GM11168 (cell line): ENCODE data around the gene C16orf89.
"Not testable (repeated sequence)": the region's sequence is repeated elsewhere in the genome, so short reads cannot be mapped to it uniquely, and the experiment has no call there.

ENCODE experiments used
- in situ Hi-C: fragments of 300-500 bp; cut with MboI; formaldehyde crosslinking; loops from one replicate; pipeline ENCODE4 v1.12.0; 2022; ENCODE audit warnings: low sequenced_read_pairs; ENCODE audit not compliant: unreplicated experiment

Gene C16orf89

DNA sequence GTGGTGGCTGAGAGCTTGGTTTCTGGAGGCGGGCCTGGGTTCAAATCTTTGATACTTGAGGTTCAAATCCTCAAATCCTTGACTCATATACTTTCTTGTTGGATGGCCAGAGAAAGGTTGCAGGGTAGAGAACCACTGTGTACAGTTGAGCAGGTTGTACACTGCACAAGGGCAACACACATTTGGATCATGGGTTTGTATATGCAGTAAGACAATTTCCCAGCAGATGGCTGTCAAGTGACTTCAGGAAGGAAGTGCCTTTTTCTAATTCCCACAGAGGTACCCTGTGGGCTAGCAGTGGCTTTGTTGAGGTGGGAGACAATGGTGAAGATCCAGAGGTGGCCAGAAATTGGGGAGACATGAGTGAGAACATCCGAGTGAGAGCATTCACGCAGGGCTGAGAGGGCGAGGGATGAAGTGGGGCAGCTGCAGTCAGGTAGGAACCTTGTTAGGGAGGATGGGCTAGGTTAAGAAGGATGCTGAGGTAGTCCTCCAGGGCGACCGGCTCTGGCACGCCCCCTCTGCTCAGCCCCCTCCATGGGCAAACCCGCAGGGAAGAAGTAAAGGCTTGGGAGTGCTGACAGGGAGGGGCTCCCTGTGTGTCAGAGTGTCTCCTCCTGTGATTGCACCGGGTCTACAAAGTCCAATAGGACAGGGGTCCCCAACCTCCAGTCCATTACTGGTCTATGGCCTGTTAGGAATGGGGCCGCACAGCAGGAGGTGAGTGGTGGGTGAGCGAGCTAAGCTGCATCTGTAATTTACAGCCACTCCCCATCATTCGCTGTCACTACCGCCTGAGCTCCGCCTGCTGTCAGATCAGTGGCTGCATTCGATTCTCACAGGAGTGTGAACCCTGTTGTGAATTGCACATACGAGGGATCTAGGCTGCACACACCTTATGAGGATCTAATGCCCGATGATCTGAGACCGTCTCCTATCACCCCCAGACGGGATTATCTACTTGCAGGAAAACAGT, 2.7 kb downstream of the C16orf89 start:
- in situ Hi-C loops: no loop called here

DNA sequence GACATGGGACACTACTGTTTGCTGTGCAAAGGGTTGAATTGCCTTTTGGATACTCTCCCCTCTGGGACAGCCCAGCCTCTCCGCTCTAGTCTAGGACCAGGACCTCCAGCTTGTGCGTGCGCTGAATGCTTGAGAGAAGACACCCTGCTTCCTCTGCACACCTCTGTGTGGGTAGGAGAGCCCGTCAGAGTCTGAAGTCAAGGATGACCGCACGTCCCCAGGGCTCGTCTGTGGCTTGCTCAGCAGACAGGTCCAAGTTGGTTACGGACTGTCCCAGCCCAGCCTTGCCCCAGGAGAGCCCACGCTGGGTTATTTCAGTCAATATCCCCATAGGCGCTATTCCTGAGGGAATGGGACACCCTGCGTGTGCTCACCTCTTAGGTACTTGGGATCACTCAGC, 3.7 kb downstream of the C16orf89 start:
- in situ Hi-C loops: no loop called here

GRCh38 chr16:5060073-5060641, 5.6 kb downstream of the C16orf89 start:
- in situ Hi-C loops: no loop called here

GRCh38 chr16:5059386-5060072, 6.2 kb downstream of the C16orf89 start:
- in situ Hi-C loops: no loop called here

DNA sequence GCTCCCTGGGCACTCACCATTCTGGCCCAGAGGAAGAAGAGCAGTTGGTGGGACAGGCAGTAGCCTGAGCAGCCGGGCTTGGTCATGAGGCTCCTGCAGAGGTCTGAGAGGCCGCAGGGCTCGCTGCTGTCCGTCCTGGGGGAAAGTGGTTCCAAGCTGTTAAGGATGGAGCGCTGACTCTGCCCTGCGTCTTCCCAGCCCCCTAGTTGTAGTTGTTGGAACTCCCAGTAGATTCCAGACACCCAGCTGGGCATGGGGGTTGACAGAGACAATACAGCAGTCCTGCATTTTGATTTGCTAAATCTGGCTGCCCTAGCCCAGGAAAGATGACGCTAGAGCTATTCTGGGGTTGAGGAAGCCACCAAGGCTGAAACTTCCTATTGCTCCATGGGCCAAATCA, 7.3 kb downstream of the C16orf89 start:
- in situ Hi-C loops: no loop called here

DNA sequence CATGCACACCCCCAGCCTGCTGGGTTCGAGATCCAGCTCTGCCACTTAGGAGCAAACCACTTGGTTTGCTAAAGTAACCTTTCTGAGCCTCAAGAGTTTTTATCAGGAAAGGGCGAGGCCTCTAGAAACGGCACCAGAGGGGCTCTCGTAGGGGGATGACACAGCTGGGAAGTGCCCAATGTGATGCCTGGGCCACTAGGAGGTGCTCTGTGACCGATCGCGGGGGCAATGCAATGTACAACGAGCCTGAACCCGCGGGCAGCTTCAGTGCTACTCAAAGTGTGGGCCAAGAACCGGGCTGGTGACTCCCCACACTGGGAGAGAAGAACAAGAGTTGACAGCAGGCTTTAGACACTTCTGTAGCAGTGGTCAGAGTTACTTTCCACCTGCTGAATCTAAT, 9.4 kb downstream of the C16orf89 start:
- in situ Hi-C loops: no loop called here

GRCh38 chr16:5054876-5055865, 10.6 kb downstream of the C16orf89 start:
- in situ Hi-C loops: no loop called here

DNA sequence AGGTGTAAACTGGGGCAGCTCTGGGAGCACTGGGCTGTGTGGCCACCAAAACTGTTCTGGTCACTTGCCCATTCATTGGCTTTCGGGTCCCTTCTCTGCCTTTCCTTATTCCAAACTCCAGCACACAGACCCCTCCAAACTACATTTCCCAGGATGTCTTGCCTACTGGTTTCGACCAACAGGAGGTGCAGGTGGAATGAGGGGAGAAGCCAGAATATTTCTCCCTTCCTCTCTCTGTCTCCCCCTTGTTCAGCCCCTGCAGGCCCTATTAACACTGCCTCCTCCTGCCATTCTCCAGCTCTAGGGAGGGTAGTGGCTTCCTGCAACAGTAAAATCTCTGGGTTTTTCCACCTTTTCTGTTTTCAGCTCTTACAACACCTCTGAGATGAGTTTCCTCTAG, 18.8 kb downstream of the C16orf89 start:
- in situ Hi-C loops: no loop called here

GRCh38 chr16:5045499-5046115, 20.1 kb downstream of the C16orf89 start:
- in situ Hi-C loops: no loop called here

DNA sequence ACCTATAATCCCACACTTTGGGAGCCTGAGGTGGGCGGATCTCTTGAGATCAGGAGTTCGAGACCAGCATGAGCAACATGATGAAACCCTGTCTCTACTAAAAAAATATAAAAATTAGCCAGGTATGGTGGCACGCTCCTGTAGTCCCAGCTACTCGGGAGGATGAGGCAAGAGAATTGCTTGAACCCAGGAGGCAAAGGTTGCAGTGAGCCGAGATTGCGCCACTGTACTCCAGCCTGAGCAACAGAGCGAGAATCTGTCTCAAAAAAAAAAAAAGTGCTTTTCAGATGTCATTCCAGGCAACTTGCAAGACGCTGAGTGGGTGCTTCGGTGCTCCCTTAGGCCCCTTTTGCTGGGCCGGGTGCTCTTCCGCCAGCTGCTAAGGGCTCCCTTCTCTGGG, 21.2 kb downstream of the C16orf89 start:
- in situ Hi-C loops: not testable (repeated sequence)

- in situ Hi-C loops: no loop called here
Measured at GRCh38 chr16:5044011-5044540, 21.7 kb downstream of the C16orf89 start.

- in situ Hi-C loops: no loop called here
Measured at GRCh38 chr16:5042574-5043171, 23.1 kb downstream of the C16orf89 start.

DNA sequence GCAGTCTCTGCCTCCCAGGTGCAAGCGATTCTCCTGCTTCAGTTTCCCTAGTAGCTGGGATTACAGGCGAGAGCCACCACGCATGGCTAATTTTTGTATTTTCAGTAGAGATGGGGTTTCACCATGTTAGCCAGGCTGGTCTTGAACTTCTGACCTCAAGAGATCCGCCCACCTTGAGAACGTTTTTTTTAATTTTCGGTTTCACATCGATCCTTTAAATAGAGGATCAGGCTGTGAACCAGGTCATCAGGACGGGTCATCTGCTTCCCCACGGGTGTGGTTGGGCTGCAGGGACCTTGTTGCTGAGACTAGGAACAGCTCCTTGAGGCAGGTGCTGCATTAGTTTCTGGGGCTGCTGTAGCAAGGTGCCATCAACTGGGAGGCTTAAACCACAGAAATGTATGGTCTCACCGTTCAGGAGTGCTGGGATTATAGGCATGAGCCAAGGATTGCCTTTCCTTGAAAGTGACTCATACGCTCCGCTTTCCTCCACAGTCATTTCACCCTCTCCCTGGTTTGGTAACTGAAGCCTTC, 24.1 kb downstream of the C16orf89 start:
- in situ Hi-C loops: no loop called here

DNA sequence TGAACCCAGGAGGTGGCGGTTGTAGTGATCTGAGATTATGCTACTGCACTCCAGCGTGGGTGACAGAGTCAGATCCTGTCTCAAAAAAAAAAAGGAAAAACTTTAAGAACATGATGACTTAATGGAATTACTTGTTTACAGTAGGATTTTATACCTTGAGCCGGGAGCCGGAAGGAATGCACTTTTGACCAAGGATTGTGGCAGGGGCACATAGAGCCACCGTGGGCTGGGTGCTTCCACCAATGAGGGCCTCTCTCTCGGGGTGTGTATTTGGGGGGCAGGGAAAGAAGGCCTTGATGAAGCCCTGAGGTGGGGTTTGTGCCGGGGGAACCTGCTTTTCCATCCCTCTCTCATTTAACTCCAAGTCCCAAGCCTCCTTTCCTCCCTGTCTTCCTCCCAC, 25.3 kb downstream of the C16orf89 start:
- in situ Hi-C loops: no loop called here

- in situ Hi-C loops: no loop called here
Measured at GRCh38 chr16:5036228-5037156, 29.3 kb downstream of the C16orf89 start.

DNA sequence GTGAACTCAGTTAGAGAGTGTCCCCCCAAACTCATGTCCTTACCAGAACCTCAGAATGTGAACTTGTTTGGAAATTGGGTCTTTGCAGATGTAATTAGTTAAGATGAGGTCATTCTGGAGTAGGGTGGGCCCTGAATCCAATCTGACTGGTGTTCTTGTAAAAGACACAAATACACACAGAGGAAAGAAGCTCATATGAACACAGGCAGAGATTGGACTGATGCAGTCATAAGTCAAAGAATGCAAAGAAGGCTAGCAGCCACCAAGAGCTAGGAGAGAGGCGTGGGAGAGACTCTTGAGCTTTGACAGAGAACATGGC, 29.9 kb downstream of the C16orf89 start:
- in situ Hi-C loops: no loop called here

DNA sequence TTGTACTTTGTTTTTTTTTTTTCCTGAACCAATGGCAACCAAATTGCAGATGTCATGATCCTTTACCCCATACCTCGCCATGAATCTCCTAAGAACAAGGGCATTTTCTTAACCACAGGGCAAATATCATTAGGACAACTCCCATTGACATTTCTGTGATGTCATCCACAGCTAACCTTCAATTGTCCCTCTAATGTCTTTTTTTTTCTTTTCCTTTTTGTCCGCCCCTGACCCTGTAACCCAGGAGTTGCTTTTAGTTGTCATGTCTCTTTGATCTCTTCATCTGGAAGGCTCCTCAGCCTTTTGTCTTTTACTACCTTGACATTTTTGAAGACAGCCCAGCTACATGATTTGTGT, 31.6 kb downstream of the C16orf89 start:
- in situ Hi-C loops: no loop called here
